ENCODE measurements around the gene TMEM89. TPM values are rescaled to one million over a fixed set of nuclear protein-coding genes. Genes with fewer than 3 reads are reported as not detected.

Gene TMEM89
- total and polyA plus RNA-seq, 7 donors, result not detected

DNA sequence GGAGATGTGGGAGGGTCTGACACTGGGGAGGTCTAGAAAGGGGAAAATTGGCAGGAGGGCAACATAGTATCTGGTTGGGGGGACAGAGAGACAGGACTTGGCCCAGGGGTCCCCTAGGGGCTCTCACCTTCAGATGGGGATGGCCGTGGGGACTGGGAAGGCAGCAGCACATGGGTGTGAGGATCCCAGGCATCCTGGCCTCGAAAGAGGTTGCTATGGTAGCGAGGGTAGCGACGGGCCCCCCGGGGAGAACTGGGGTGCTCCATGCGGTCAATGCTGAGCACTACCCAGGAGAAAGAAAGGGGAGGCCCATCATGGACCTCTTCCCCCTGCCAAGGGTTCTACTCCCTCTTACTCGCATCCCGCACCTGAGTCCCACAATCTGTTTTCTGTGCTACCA lies 26.1 kb upstream of the TMEM89 start:
- intact Hi-C loops (cut with DNase I), result no loop called here
- Histone ChIP-seq H3K36me3 (ENCODE audit: insufficient read depth in 1 of 2, low read depth in 1 of 2) (no peaks in the 10 kb centered on the region), H3K27me3 (ENCODE audit: insufficient read depth in 3 of 3, low read length in 2 of 3) (no peaks in the 10 kb centered on the region), H3K9me3 (no peaks in the 10 kb centered on the region), H3K27ac (no peak overlapping the region), H3K4me1 (no peaks in the 10 kb centered on the region), H3K4me3 (no peak overlapping the region)
- WGBS, 3 donors, result 74 to 84% (median 81%) methylated on average over 9 of the region's 9 CpGs
- ATAC-seq (no peak), DNase-seq (no peak)
- TF ChIP-seq, protein P1, sequence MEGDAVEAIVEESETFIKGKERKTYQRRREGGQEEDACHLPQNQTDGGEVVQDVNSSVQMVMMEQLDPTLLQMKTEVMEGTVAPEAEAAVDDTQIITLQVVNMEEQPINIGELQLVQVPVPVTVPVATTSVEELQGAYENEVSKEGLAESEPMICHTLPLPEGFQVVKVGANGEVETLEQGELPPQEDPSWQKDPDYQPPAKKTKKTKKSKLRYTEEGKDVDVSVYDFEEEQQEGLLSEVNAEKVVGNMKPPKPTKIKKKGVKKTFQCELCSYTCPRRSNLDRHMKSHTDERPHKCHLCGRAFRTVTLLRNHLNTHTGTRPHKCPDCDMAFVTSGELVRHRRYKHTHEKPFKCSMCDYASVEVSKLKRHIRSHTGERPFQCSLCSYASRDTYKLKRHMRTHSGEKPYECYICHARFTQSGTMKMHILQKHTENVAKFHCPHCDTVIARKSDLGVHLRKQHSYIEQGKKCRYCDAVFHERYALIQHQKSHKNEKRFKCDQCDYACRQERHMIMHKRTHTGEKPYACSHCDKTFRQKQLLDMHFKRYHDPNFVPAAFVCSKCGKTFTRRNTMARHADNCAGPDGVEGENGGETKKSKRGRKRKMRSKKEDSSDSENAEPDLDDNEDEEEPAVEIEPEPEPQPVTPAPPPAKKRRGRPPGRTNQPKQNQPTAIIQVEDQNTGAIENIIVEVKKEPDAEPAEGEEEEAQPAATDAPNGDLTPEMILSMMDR (IDR thresholded peaks at IDR 0.05), result no peak

DNA sequence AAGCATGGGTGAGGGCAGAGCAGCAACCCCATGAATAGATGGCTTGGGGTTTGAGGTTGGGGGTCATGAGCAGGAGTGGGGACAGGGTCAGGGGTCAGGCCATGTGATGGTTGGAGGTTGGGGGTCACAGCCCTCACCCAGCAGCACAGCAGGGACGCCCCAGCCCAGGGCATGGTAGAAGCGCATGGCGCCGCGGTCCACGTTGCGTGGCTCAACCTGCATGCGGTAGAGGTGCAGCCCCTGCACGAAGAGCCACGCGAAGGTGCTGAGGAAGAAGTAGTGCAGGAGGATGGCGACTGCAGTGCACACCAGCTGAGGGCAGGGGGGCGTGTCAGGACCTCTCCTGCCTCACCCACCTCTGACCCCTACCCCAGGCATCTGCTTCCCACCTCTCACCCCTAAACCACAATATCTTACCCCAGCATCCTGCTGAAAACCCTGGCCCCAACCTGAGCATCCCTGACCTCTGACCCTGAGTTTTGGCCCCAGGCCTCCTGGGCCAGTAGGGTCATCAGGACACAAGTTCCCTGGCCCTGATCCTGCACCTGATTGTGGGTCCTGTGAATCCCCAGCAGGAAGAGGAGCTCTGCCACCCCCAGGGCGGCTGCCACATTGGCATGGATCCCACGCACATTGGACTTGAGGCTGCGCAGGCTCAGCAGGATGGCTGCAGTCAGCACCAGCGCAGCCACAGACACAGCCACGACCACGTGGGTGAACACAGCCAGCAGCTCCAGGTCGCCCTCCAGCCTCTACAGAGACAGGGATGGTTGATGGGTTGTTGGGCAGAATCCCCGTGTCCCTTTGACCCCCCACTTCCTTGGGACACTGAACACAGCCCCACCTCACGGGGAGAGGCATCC lies 23.6 kb upstream of the TMEM89 start:
- Histone ChIP-seq H3K36me3 (ENCODE audit: insufficient read depth in 1 of 2, low read depth in 1 of 2) (no peaks in the 10 kb centered on the region), H3K27me3 (ENCODE audit: insufficient read depth in 3 of 3, low read length in 2 of 3) (no peaks in the 10 kb centered on the region), H3K9me3 (no peaks in the 10 kb centered on the region), H3K4me1 (no peaks in the 10 kb centered on the region), H3K4me3 (no peak overlapping the region), H3K27ac (no peak overlapping the region)
- ATAC-seq (no peak), DNase-seq (no peak)
- TF ChIP-seq, protein P1 (IDR thresholded peaks at IDR 0.05), result no peak
- 89 to 91% (median 90%) methylated on average over 17 to 22 of the region's 22 CpGs for WGBS, 3 donors
- intact Hi-C loops (cut with DNase I), result no loop called here

DNA sequence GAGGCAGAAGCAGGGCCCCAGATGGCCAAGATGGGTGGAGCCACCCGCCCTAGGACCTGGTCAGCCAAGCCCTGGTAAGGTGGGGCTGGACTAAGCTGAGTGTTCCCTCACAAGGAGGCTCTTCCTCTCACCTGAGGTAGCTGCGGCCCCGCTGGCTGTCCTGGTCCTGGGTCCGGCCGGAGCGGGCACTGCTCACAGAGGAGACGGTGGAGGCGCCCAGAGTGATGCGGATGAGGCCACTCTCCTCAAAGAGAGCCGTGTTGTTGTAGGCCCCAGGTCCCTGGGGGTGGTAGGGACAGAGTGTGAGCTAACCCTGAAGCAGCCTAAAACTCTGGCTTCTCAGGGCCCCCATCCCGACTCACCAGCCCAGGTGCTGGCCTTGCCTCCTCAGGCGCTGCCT lies 21.0 kb upstream of the TMEM89 start:
- DNase-seq (no peak), ATAC-seq (no peak)
- WGBS, 3 donors, result 88 to 92% (median 90%) methylated on average over 7 to 12 of the region's 12 CpGs
- Histone ChIP-seq H3K4me3 (no peak overlapping the region), H3K27ac (no peak overlapping the region), H3K4me1 (no peaks in the 10 kb centered on the region), H3K9me3 (no peaks in the 10 kb centered on the region), H3K27me3 (ENCODE audit: insufficient read depth in 3 of 3, low read length in 2 of 3) (no peaks in the 10 kb centered on the region), H3K36me3 (ENCODE audit: insufficient read depth in 1 of 2, low read depth in 1 of 2) (no peaks in the 10 kb centered on the region)
- intact Hi-C loops (cut with DNase I), result no loop called here
- TF ChIP-seq, protein P1 (IDR thresholded peaks at IDR 0.05), result no peak

DNA sequence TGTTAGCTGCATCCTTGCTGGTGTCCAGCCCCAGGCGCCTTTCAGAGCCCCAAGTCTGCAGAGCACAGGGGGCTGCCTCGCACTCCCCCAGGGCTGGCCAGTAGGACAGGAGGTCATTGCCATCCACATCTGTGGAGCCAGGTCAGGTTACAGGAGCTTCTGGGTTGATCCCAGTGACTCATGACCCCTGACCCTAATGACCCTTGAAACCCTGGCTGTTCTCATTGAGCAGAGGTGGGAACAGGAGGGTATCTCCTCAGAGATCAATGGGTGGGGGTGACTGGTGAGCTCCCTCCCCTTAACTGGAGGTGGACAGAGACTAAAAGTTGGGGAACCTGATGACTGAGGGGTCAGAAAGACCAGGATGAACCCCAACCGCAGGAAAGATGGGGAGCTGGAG lies 19.8 kb upstream of the TMEM89 start:
- H3K27me3 ChIP-seq (ENCODE audit: insufficient read depth in 3 of 3, low read length in 2 of 3), result no peaks in the 10 kb centered on the region
- ATAC-seq (no peak), DNase-seq (no peak)
- H3K4me3 ChIP-seq, result no peak overlapping the region
- intact Hi-C loops (cut with DNase I), result no loop called here
- peaks cover 5% of the 10 kb centered on the region for H3K4me1 ChIP-seq
- no peak overlapping the region for H3K27ac ChIP-seq
- TF ChIP-seq, protein P1 (IDR thresholded peaks at IDR 0.05), result no peak
- 78 to 93% (median 85%) methylated on average over 3 of the region's 3 CpGs for WGBS, 3 donors
- H3K36me3 ChIP-seq (ENCODE audit: insufficient read depth in 1 of 2, low read depth in 1 of 2), result no peaks in the 10 kb centered on the region
- no peaks in the 10 kb centered on the region for H3K9me3 ChIP-seq

Data from psoas muscle (tissue), 8 donors.